Left lobe of liver (tissue), 2 donors: Measurements from ENCODE around the gene ASGR1. TPM values are rescaled to one million over a fixed set of nuclear protein-coding genes. Genes with fewer than 3 reads are reported as not detected.

Source experiments
- ATAC-seq: fragments of 200-7000 bp; cut with Tn5 transposase; one replicate; pipeline ENCODE4 v1.9.1; 2020; ENCODE audit warnings: mild to moderate bottlenecking, moderate library complexity
- DNase-seq: peaks from one replicate; pipeline ENCODE4 v3.0.0-alpha.2; 2020; ENCODE audit warnings: low spot score
- total RNA-seq: library from RNA; stranded (reverse); gene quantifications from one replicate; pipeline ENCODE4 v1.2.1, GENCODE V29; 2021
- donor health status: DM: no; HTN: no; CAD: no; lungs with moderate emphysema.
- donor health status: DM: no; HTN: yes; CAD: no.

The ASGR1 gene
- total RNA-seq, 1 donor from 2014 or later, result 526 TPM

- no peak for DNase-seq
- no peak for ATAC-seq
Observed at GRCh38 chr17:7216242-7217112, 37.3 kb upstream of the ASGR1 start.

- DNase-seq, result no peak
- ATAC-seq, result no peak
Observed at GRCh38 chr17:7215652-7216180, 36.5 kb upstream of the ASGR1 start.

- ATAC-seq (no peak), DNase-seq (no peak)
Observed at GRCh38 chr17:7215136-7215638, 36.0 kb upstream of the ASGR1 start.

GRCh38 chr17:7214300-7215135 is 35.3 kb upstream of the ASGR1 start:
- ATAC-seq, result peak; percentile 89
- DNase-seq, result peak; percentile 97

- DNase-seq, result no peak
Observed at GRCh38 chr17:7213895-7214299, 34.7 kb upstream of the ASGR1 start.

GRCh38 chr17:7211491-7212273 is 32.5 kb upstream of the ASGR1 start:
- no peak for DNase-seq
- ATAC-seq, result no peak

More at GRCh38 chr17:7213895-7214299, 34.7 kb upstream of the ASGR1 start:
- ATAC-seq, result peak; percentile 15

- ATAC-seq (no peak), DNase-seq (no peak)
Observed at GRCh38 chr17:7208754-7209460, 29.7 kb upstream of the ASGR1 start.

- DNase-seq (no peak), ATAC-seq (no peak)
Observed at GRCh38 chr17:7208027-7208571, 28.9 kb upstream of the ASGR1 start.

GRCh38 chr17:7207120-7208001 is 28.2 kb upstream of the ASGR1 start:
- ATAC-seq (no peak), DNase-seq (no peak)

GRCh38 chr17:7205561-7205960 is 26.4 kb upstream of the ASGR1 start:
- ATAC-seq, result no peak

GRCh38 chr17:7204828-7205461 is 25.8 kb upstream of the ASGR1 start:
- DNase-seq (no peak), ATAC-seq (peak; percentile 78)

More at GRCh38 chr17:7205561-7205960, 26.4 kb upstream of the ASGR1 start:
- no peak for DNase-seq

GRCh38 chr17:7204336-7204735 is 25.2 kb upstream of the ASGR1 start:
- no peak for DNase-seq
- ATAC-seq, result no peak

GRCh38 chr17:7203391-7203790 is 24.2 kb upstream of the ASGR1 start:
- ATAC-seq (no peak), DNase-seq (no peak)

- DNase-seq, result no peak
- ATAC-seq, result no peak
Observed at GRCh38 chr17:7196651-7197401, 17.7 kb upstream of the ASGR1 start.

- no peak for ATAC-seq
- DNase-seq, result no peak
Observed at GRCh38 chr17:7195971-7196370, 16.8 kb upstream of the ASGR1 start.

GRCh38 chr17:7192271-7192937 is 13.2 kb upstream of the ASGR1 start:
- DNase-seq (no peak), ATAC-seq (no peak)
